ENCODE data around the gene MAMLD1.

DNA sequence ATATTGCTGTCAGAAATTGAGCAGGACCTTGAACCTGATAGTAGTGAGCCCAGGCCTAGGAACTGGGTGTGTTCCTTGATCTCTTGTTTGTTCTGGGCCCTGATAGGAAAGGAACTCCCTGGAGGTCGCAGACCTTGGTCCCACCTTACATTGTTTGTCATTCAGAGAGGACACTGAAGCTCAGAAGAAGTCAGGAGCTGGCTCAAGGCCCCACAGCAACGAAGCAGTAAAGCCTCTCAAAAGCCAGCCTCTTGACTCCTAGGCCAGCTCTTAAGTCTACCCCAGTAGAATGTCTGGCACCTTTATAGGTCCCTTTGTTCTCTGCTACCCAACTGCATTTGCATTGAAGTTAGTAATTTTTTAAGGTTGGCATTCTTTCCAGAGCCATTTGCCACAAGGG, 46.8 kb downstream of the MAMLD1 start:
- no peak for TF ChIP-seq POLR2AphosphoS5 (IDR thresholded peaks at IDR 0.05; ENCODE audit: insufficient read depth, low read depth, low read length)
- TF ChIP-seq CTCF (IDR thresholded peaks at IDR 0.05; ENCODE audit: extremely low read depth in 1 of 2, insufficient read depth in 1 of 2, low read depth in 1 of 2, low read length in 2 of 2) = no peak
- TF ChIP-seq EZH2 (IDR thresholded peaks at IDR 0.05; ENCODE audit: borderline replicate concordance, low read depth, low read length, severe bottlenecking) = no peak
- no peak for TF ChIP-seq POLR2A (IDR thresholded peaks at IDR 0.05; ENCODE audit: low read depth, low read length)
- no peak for TF ChIP-seq GATA2 (IDR thresholded peaks at IDR 0.05; ENCODE audit: insufficient read depth, insufficient read length, low read depth, low read length)
- no peak for TF ChIP-seq MYC (IDR thresholded peaks at IDR 0.05; ENCODE audit: low read depth, low read length)
- no peak for TF ChIP-seq MAX (IDR thresholded peaks at IDR 0.05; ENCODE audit: insufficient read depth, insufficient read length)
- TF ChIP-seq JUN (IDR thresholded peaks at IDR 0.05; ENCODE audit: borderline replicate concordance, insufficient read depth, insufficient read length, low read depth) = no peak
- TF ChIP-seq FOS (IDR thresholded peaks at IDR 0.05; ENCODE audit: borderline replicate concordance, insufficient read depth, low read length) = no peak

Measured in endothelial cell of umbilical vein (primary cell).